Activated CD8-positive, alpha-beta memory T cell treated with anti-CD3 and anti-CD28 coated beads, Interleukin-2, amount 50 U/mL, for 1 hour (primary cell): Measurements from ENCODE around the gene UNCX.

Experiments used
- DNase-seq: peaks from one replicate; pipeline ENCODE4 v3.0.0-alpha.2; 2020; ENCODE audit errors: extremely low read depth

UNCX gene

GRCh38 chr7:1243964-1244416 lies 11.3 kb downstream of the UNCX start:
- no peak for DNase-seq

GRCh38 chr7:1244700-1245523 lies 12.2 kb downstream of the UNCX start:
- no peak for DNase-seq

GRCh38 chr7:1245524-1246050 lies 12.9 kb downstream of the UNCX start:
- no peak for DNase-seq

GRCh38 chr7:1246160-1246870 lies 13.6 kb downstream of the UNCX start:
- no peak for DNase-seq

- DNase-seq: no peak
Measured at GRCh38 chr7:1246871-1247526, 14.3 kb downstream of the UNCX start.

GRCh38 chr7:1247527-1248041 lies 14.9 kb downstream of the UNCX start:
- no peak for DNase-seq

GRCh38 chr7:1248143-1248915 lies 15.7 kb downstream of the UNCX start:
- no peak for DNase-seq

GRCh38 chr7:1248916-1249581 lies 16.4 kb downstream of the UNCX start:
- no peak for DNase-seq

- no peak for DNase-seq
Measured at GRCh38 chr7:1249731-1250130, 17.1 kb downstream of the UNCX start.

GRCh38 chr7:1250901-1251300 lies 18.2 kb downstream of the UNCX start:
- no peak for DNase-seq

GRCh38 chr7:1251796-1252539 lies 19.3 kb downstream of the UNCX start:
- no peak for DNase-seq

- no peak for DNase-seq
Measured at GRCh38 chr7:1252540-1253090, 19.9 kb downstream of the UNCX start.

- DNase-seq: no peak
Measured at GRCh38 chr7:1253681-1254181, 21.1 kb downstream of the UNCX start.

- no peak for DNase-seq
Measured at GRCh38 chr7:1254281-1255079, 21.8 kb downstream of the UNCX start.

GRCh38 chr7:1255080-1255816 lies 22.6 kb downstream of the UNCX start:
- no peak for DNase-seq

GRCh38 chr7:1255817-1256340 lies 23.2 kb downstream of the UNCX start:
- no peak for DNase-seq

- no peak for DNase-seq
Measured at GRCh38 chr7:1256621-1257020, 23.9 kb downstream of the UNCX start.

GRCh38 chr7:1257221-1257620 lies 24.5 kb downstream of the UNCX start:
- no peak for DNase-seq
